ENCODE measurements around the gene ADAMTS3.

Gene ADAMTS3

DNA sequence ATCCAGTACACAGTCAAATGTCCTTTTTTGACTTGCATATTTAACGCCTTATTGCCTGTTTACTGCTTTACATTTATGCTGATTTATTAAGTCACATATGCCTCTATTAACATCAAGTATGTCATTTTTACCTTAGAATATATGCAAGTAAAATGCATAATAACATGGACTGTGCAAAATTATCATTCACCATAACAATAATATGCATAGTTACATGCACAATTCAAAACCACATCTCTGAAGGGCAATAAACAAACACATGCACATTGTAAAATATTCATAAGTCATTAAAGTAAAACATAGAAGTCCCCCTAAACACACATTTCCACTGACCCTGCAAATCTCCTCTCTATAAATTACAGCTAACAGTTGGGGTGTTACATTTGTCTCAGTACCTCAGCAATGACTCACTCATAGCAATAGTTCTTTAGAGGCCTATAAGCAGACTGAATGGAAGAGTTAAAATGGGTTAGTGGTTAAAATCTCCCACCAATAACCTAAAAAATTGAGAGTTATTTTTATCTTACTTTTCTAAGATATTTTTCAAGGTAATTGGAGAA is 61.1 kb downstream of the ADAMTS3 start:
- no peak overlapping the region for H3K9ac ChIP-seq (ENCODE audit: low read length)
- no peak overlapping the region for H3K4ac ChIP-seq (ENCODE audit: low read depth in 1 of 2, low read length in 2 of 2)
- H3K9me3 ChIP-seq (ENCODE audit: control insufficient read depth, low read length), result no peaks in the 10 kb centered on the region
- H2AFZ ChIP-seq (ENCODE audit: low read depth, low read length), result no peak overlapping the region
- DNase-seq, result no peak
- no peak overlapping the region for H3K4me3 ChIP-seq (ENCODE audit: insufficient read depth in 1 of 2, low read depth in 1 of 2, low read length in 2 of 2)
- no peak overlapping the region for H2BK12ac ChIP-seq (ENCODE audit: low read length in 2 of 2)
- H3K23ac ChIP-seq (ENCODE audit: low read length in 2 of 2), result no peak overlapping the region
- no peak overlapping the region for H4K91ac ChIP-seq (ENCODE audit: low read length)
- H2BK120ac ChIP-seq (ENCODE audit: low read depth, low read length), result no peak overlapping the region
- H3K27me3 ChIP-seq (ENCODE audit: control insufficient read depth in 1 of 2, insufficient read depth in 1 of 2, low read length in 2 of 2), result no peaks in the 10 kb centered on the region
- H2AK5ac ChIP-seq (ENCODE audit: low read length, severe bottlenecking), result no peak overlapping the region
- no peaks in the 10 kb centered on the region for H3K79me1 ChIP-seq (replicated peaks; ENCODE audit: low read length, poor library complexity, severe bottlenecking)
- H3K27ac ChIP-seq (ENCODE audit: low read length, poor library complexity, severe bottlenecking), result no peak overlapping the region
- H3K18ac ChIP-seq (ENCODE audit: low read depth in 1 of 2, low read length in 2 of 2), result no peak overlapping the region
- H2BK15ac ChIP-seq (ENCODE audit: low read depth, poor library complexity, severe bottlenecking), result no peak overlapping the region
- H3K4me2 ChIP-seq (ENCODE audit: low read length, poor library complexity, severe bottlenecking), result no peak overlapping the region
- H3K36me3 ChIP-seq (ENCODE audit: control insufficient read depth in 1 of 2, insufficient read depth in 2 of 2, low read depth in 1 of 2, low read length in 2 of 2), result no peaks in the 10 kb centered on the region
- no peak overlapping the region for H2BK5ac ChIP-seq (ENCODE audit: low read depth, low read length, poor library complexity, severe bottlenecking)
- H3K4me1 ChIP-seq (ENCODE audit: control insufficient read depth, insufficient read depth, low read depth, low read length), result peaks cover 5% of the 10 kb centered on the region
- H4K8ac ChIP-seq (ENCODE audit: low read length), result no peak overlapping the region
- WGBS, result 100% methylated on average over 1 of the region's 1 CpG
- H3K14ac ChIP-seq (ENCODE audit: low read length in 2 of 2), result no peak overlapping the region

DNA sequence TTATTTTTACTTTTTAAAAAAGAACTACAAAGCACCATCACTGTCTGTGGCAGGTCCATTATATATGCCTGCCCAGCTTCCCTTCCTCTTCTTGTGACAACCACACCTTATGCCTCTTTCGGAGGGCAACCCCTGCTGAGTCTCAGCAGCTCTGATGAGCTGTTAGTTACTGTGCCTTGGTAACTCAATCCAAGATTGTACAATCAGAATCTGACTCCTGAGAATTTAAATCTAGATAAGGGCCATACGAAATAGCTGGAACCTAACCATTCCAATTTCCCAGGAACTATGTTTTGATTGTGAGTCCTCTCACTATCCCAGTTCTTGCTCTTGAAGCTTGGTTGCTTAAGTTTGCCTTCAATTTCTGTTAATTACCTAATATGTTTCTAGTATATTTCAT is 61.9 kb downstream of the ADAMTS3 start:
- Histone ChIP-seq H3K36me3 (ENCODE audit: control insufficient read depth in 1 of 2, insufficient read depth in 2 of 2, low read depth in 1 of 2, low read length in 2 of 2) (no peaks in the 10 kb centered on the region), H3K27ac (ENCODE audit: low read length, poor library complexity, severe bottlenecking) (no peak overlapping the region), H3K27me3 (ENCODE audit: control insufficient read depth in 1 of 2, insufficient read depth in 1 of 2, low read length in 2 of 2) (no peaks in the 10 kb centered on the region), H4K91ac (ENCODE audit: low read length) (no peak overlapping the region), H3K18ac (ENCODE audit: low read depth in 1 of 2, low read length in 2 of 2) (no peak overlapping the region), H2BK15ac (ENCODE audit: low read depth, poor library complexity, severe bottlenecking) (no peak overlapping the region), H3K23ac (ENCODE audit: low read length in 2 of 2) (no peak overlapping the region), H2BK120ac (ENCODE audit: low read depth, low read length) (no peak overlapping the region), H2BK12ac (ENCODE audit: low read length in 2 of 2) (no peak overlapping the region), H3K4me1 (ENCODE audit: control insufficient read depth, insufficient read depth, low read depth, low read length) (peaks cover 5% of the 10 kb centered on the region), H3K14ac (ENCODE audit: low read length in 2 of 2) (no peak overlapping the region), H3K4me2 (ENCODE audit: low read length, poor library complexity, severe bottlenecking) (no peak overlapping the region), H3K4me3 (ENCODE audit: insufficient read depth in 1 of 2, low read depth in 1 of 2, low read length in 2 of 2) (no peak overlapping the region), H4K8ac (ENCODE audit: low read length) (no peak overlapping the region), H2AFZ (ENCODE audit: low read depth, low read length) (no peak overlapping the region), H2AK5ac (ENCODE audit: low read length, severe bottlenecking) (no peak overlapping the region), H3K4ac (ENCODE audit: low read depth in 1 of 2, low read length in 2 of 2) (no peak overlapping the region), H3K79me1 (replicated peaks; ENCODE audit: low read length, poor library complexity, severe bottlenecking) (no peaks in the 10 kb centered on the region), H2BK5ac (ENCODE audit: low read depth, low read length, poor library complexity, severe bottlenecking) (no peak overlapping the region), H3K9ac (ENCODE audit: low read length) (no peak overlapping the region), H3K9me3 (ENCODE audit: control insufficient read depth, low read length) (no peaks in the 10 kb centered on the region)
- WGBS, result 80% methylated on average over 2 of the region's 2 CpGs
- DNase-seq, result no peak

DNA sequence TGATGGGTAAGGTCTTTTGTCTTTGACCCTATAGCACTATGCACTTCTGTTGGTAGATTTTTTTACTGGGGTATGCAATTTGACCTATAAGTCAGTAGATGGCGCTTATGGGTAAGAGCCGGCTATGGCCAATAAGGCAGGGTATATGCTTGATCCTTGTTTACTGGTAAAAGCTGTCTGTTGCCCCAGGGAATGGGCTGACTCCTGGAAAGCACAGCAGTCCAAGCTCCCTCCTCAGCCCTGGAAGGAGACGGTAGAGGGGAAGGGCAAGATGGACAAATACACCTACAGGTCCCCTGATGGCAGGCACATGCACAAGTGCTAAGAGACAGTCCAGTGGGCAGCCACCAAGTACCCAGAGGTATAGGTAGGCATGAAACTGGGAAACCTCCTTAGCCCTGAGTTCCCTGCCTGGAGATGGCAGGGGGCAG is 63.7 kb downstream of the ADAMTS3 start:
- peak overlapping the region in 1 of 2 experiments; percentile 11 for H3K18ac ChIP-seq (ENCODE audit: low read depth in 1 of 2, low read length in 2 of 2)
- 4% methylated on average over 3 of the region's 3 CpGs for WGBS
- no peak overlapping the region for H3K23ac ChIP-seq (ENCODE audit: low read length in 2 of 2)
- no peaks in the 10 kb centered on the region for H3K27me3 ChIP-seq (ENCODE audit: control insufficient read depth in 1 of 2, insufficient read depth in 1 of 2, low read length in 2 of 2)
- H3K27ac ChIP-seq (ENCODE audit: low read length, poor library complexity, severe bottlenecking), result no peak overlapping the region
- H2AK5ac ChIP-seq (ENCODE audit: low read length, severe bottlenecking), result no peak overlapping the region
- H3K9me3 ChIP-seq (ENCODE audit: control insufficient read depth, low read length), result peaks cover 7% of the 10 kb centered on the region
- DNase-seq, result peak; percentile 71
- no peak overlapping the region for H4K8ac ChIP-seq (ENCODE audit: low read length)
- no peak overlapping the region for H4K91ac ChIP-seq (ENCODE audit: low read length)
- H2BK120ac ChIP-seq (ENCODE audit: low read depth, low read length), result no peak overlapping the region
- no peak overlapping the region for H2BK5ac ChIP-seq (ENCODE audit: low read depth, low read length, poor library complexity, severe bottlenecking)
- H3K79me1 ChIP-seq (replicated peaks; ENCODE audit: low read length, poor library complexity, severe bottlenecking), result no peaks in the 10 kb centered on the region
- no peaks in the 10 kb centered on the region for H3K36me3 ChIP-seq (ENCODE audit: control insufficient read depth in 1 of 2, insufficient read depth in 2 of 2, low read depth in 1 of 2, low read length in 2 of 2)
- H2BK12ac ChIP-seq (ENCODE audit: low read length in 2 of 2), result no peak overlapping the region
- no peak overlapping the region for H3K4me3 ChIP-seq (ENCODE audit: insufficient read depth in 1 of 2, low read depth in 1 of 2, low read length in 2 of 2)
- H3K14ac ChIP-seq (ENCODE audit: low read length in 2 of 2), result no peak overlapping the region
- H3K9ac ChIP-seq (ENCODE audit: low read length), result no peak overlapping the region
- H2AFZ ChIP-seq (ENCODE audit: low read depth, low read length), result no peak overlapping the region
- H3K4me1 ChIP-seq (ENCODE audit: control insufficient read depth, insufficient read depth, low read depth, low read length), result peaks cover 5% of the 10 kb centered on the region
- H2BK15ac ChIP-seq (ENCODE audit: low read depth, poor library complexity, severe bottlenecking), result no peak overlapping the region
- H3K4ac ChIP-seq (ENCODE audit: low read depth in 1 of 2, low read length in 2 of 2), result no peak overlapping the region
- H3K4me2 ChIP-seq (ENCODE audit: low read length, poor library complexity, severe bottlenecking), result no peak overlapping the region

DNA sequence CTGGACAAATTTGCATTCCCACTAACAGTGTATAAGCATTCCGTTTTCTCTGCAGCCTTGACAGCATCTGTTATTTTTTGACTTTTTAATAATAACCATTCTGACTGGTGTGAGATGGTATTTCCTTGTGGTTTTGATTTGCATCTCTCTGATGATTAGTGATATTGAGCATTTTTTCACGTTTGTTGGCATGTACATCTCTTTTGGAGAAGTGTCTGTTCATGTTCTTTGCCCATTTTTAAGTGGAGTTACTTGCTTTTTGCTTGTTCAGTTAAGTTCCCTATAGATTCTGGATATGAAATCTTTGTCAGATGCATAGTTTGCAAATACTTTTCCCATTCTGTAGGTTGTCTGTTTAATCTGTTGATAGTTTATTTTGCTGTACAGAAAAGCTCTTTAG is 68.8 kb downstream of the ADAMTS3 start:
- Histone ChIP-seq H3K4ac (ENCODE audit: low read depth in 1 of 2, low read length in 2 of 2) (no peak overlapping the region), H3K4me1 (ENCODE audit: control insufficient read depth, insufficient read depth, low read depth, low read length) (no peaks in the 10 kb centered on the region), H3K18ac (ENCODE audit: low read depth in 1 of 2, low read length in 2 of 2) (no peak overlapping the region), H4K8ac (ENCODE audit: low read length) (no peak overlapping the region), H4K91ac (ENCODE audit: low read length) (no peak overlapping the region), H3K23ac (ENCODE audit: low read length in 2 of 2) (no peak overlapping the region), H2BK5ac (ENCODE audit: low read depth, low read length, poor library complexity, severe bottlenecking) (no peak overlapping the region), H2BK12ac (ENCODE audit: low read length in 2 of 2) (no peak overlapping the region), H2BK15ac (ENCODE audit: low read depth, poor library complexity, severe bottlenecking) (no peak overlapping the region), H3K9me3 (ENCODE audit: control insufficient read depth, low read length) (peaks cover 10% of the 10 kb centered on the region), H3K79me1 (replicated peaks; ENCODE audit: low read length, poor library complexity, severe bottlenecking) (no peaks in the 10 kb centered on the region), H3K27ac (ENCODE audit: low read length, poor library complexity, severe bottlenecking) (no peak overlapping the region), H3K4me2 (ENCODE audit: low read length, poor library complexity, severe bottlenecking) (no peak overlapping the region), H2AFZ (ENCODE audit: low read depth, low read length) (no peak overlapping the region), H2BK120ac (ENCODE audit: low read depth, low read length) (no peak overlapping the region), H3K9ac (ENCODE audit: low read length) (no peak overlapping the region), H3K36me3 (ENCODE audit: control insufficient read depth in 1 of 2, insufficient read depth in 2 of 2, low read depth in 1 of 2, low read length in 2 of 2) (no peaks in the 10 kb centered on the region), H3K4me3 (ENCODE audit: insufficient read depth in 1 of 2, low read depth in 1 of 2, low read length in 2 of 2) (no peak overlapping the region), H3K27me3 (ENCODE audit: control insufficient read depth in 1 of 2, insufficient read depth in 1 of 2, low read length in 2 of 2) (no peaks in the 10 kb centered on the region), H2AK5ac (ENCODE audit: low read length, severe bottlenecking) (no peak overlapping the region), H3K14ac (ENCODE audit: low read length in 2 of 2) (no peak overlapping the region)
- 61% methylated on average over 1 of the region's 2 CpGs for WGBS
- DNase-seq, result no peak
